ENCODE measurements around the gene SUN1.

GRCh38 chr7:901041-901387 lies 68.7 kb downstream of the SUN1 start:
- TF ChIP-seq CTCF (IDR thresholded peaks at IDR 0.05): no peak
- no peak for TF ChIP-seq POLR2A (IDR thresholded peaks at IDR 0.05)
